ENCODE results near the gene NTNG2.

DNA sequence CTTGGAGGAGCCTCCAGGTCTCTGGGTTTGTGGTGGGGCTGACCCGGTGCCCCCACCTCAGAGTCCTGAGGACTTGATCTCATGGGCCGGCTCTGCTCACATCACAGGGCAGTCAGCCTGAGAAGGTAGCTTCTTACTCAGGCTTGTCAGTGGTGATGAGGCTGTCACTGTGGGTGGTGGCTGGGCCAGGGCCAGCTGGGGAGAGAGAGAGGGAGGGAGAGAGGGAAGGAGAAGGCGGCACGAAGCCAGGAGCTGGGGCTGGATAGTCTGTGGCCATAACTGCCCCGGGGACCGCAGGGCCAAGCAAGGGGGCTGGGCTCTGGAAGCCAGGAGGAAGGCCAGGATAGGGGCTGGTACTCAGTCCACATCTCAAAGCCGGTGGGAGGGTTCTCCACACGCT is 6.5 kb downstream of the NTNG2 start:
- TF ChIP-seq POLR2A (IDR thresholded peaks at IDR 0.05), result no peak
- TF ChIP-seq, protein P1, sequence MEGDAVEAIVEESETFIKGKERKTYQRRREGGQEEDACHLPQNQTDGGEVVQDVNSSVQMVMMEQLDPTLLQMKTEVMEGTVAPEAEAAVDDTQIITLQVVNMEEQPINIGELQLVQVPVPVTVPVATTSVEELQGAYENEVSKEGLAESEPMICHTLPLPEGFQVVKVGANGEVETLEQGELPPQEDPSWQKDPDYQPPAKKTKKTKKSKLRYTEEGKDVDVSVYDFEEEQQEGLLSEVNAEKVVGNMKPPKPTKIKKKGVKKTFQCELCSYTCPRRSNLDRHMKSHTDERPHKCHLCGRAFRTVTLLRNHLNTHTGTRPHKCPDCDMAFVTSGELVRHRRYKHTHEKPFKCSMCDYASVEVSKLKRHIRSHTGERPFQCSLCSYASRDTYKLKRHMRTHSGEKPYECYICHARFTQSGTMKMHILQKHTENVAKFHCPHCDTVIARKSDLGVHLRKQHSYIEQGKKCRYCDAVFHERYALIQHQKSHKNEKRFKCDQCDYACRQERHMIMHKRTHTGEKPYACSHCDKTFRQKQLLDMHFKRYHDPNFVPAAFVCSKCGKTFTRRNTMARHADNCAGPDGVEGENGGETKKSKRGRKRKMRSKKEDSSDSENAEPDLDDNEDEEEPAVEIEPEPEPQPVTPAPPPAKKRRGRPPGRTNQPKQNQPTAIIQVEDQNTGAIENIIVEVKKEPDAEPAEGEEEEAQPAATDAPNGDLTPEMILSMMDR (IDR thresholded peaks at IDR 0.05), result no peak
- TF ChIP-seq POLR2AphosphoS5 (IDR thresholded peaks at IDR 0.05), result no peak
